ENCODE results near the gene ABLIM2.

- TF ChIP-seq CTCF (IDR thresholded peaks at IDR 0.05) (no peak), KDM1A (IDR thresholded peaks at IDR 0.05; ENCODE audit: low read depth) (no peak), BHLHE40 (IDR thresholded peaks at IDR 0.05; ENCODE audit: low read depth, low read length) (no peak), RARB (CRISPR knock-in tag; IDR thresholded peaks at IDR 0.05) (no peak), NR3C1 (IDR thresholded peaks at IDR 0.05) (no peak), CBX2 (IDR thresholded peaks at IDR 0.05; ENCODE audit: borderline replicate concordance, low read depth) (no peak), CHD4 (IDR thresholded peaks at IDR 0.05; ENCODE audit: borderline replicate concordance) (no peak), RNF2 (IDR thresholded peaks at IDR 0.05; ENCODE audit: borderline replicate concordance, low read depth) (no peak), HDAC2 (IDR thresholded peaks at IDR 0.05) (no peak), POLR2A (IDR thresholded peaks at IDR 0.05; ENCODE audit: low read length) (no peak), RCOR1 (IDR thresholded peaks at IDR 0.05; ENCODE audit: low read depth, low read length) (no peak)
- TF ChIP-seq, protein P1, sequence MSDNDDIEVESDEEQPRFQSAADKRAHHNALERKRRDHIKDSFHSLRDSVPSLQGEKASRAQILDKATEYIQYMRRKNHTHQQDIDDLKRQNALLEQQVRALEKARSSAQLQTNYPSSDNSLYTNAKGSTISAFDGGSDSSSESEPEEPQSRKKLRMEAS (IDR thresholded peaks at IDR 0.05): no peak
- TF ChIP-seq, protein P2, sequence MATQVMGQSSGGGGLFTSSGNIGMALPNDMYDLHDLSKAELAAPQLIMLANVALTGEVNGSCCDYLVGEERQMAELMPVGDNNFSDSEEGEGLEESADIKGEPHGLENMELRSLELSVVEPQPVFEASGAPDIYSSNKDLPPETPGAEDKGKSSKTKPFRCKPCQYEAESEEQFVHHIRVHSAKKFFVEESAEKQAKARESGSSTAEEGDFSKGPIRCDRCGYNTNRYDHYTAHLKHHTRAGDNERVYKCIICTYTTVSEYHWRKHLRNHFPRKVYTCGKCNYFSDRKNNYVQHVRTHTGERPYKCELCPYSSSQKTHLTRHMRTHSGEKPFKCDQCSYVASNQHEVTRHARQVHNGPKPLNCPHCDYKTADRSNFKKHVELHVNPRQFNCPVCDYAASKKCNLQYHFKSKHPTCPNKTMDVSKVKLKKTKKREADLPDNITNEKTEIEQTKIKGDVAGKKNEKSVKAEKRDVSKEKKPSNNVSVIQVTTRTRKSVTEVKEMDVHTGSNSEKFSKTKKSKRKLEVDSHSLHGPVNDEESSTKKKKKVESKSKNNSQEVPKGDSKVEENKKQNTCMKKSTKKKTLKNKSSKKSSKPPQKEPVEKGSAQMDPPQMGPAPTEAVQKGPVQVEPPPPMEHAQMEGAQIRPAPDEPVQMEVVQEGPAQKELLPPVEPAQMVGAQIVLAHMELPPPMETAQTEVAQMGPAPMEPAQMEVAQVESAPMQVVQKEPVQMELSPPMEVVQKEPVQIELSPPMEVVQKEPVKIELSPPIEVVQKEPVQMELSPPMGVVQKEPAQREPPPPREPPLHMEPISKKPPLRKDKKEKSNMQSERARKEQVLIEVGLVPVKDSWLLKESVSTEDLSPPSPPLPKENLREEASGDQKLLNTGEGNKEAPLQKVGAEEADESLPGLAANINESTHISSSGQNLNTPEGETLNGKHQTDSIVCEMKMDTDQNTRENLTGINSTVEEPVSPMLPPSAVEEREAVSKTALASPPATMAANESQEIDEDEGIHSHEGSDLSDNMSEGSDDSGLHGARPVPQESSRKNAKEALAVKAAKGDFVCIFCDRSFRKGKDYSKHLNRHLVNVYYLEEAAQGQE (IDR thresholded peaks at IDR 0.05): no peak
Measured at GRCh38 chr4:8132947-8133705, 25.5 kb downstream of the ABLIM2 start.
